Tibial artery (tissue), 4 donors: Measurements from ENCODE around the gene CD28.

Source experiments
- DNase-seq, 2 donors: peaks; one replicate each; pipeline ENCODE4 v3.0.0-alpha.2; 2019
- H3K27ac ChIP-seq, 2 donors: fragments of 200-600 bp; sonication (generic) in 1 of 2; 1 replicate in 1 of 2; 2 replicates in 1 of 2; pipeline ENCODE4 v1.5.1; 2018 to 2019; ENCODE audit warnings: mild to moderate bottlenecking in 1 of 2
- H3K27me3 ChIP-seq, 2 donors: fragments of 200-600 bp; sonication (generic) in 1 of 2; one replicate each; pipeline versions ENCODE4 v1.5.1 to v1.6.0; 2016 to 2019
- H3K36me3 ChIP-seq, 3 donors: fragments of 200-600 bp; sonication (generic) in 2 of 3; one replicate each; pipeline ENCODE4 v1.5.1; 2016 to 2019; ENCODE audit warnings: mild to moderate bottlenecking in 2 of 3
- H3K4me1 ChIP-seq, 4 donors: fragments of 200-600 bp; sonication (generic) in 2 of 4; 1 replicate in 3 of 4; 2 replicates in 1 of 4; pipeline ENCODE4 v1.5.1; 2016 to 2019
- H3K4me3 ChIP-seq, 2 donors: fragments of 200-600 bp; sonication (generic) in 1 of 2; 1 replicate in 1 of 2; 2 replicates in 1 of 2; pipeline ENCODE4 v1.5.1; 2018 to 2019; ENCODE audit warnings: mild to moderate bottlenecking in 2 of 2
- H3K9me3 ChIP-seq, 3 donors: fragments of 200-600 bp; sonication (generic) in 1 of 3; one replicate each; pipeline ENCODE4 v1.5.1; 2016 to 2019
- CTCF ChIP-seq, 2 experiments: fragments of 200-600 bp in 1 of 2; fragments of 450-650 bp in 1 of 2; IDR thresholded peaks; one replicate each; pipeline ENCODE4 v1.5.1; 2017 to 2019; ENCODE audit warnings: antibody characterized with exemption in 2 of 2, mild to moderate bottlenecking in 1 of 2, moderate library complexity in 1 of 2
- intact Hi-C: fragments of 100-400 bp; cut with DNase I; formaldehyde crosslinking; loops from one replicate; pipeline ENCODE4 v1.15.0; 2023; ENCODE audit warnings: low total_unique reads

CD28 gene

GRCh38 chr2:203748331-203749126 is 42.1 kb downstream of the CD28 start:
- no peak overlapping the region for H3K4me3 ChIP-seq
- no peak overlapping the region for H3K27ac ChIP-seq
- no peaks in the 10 kb centered on the region for H3K27me3 ChIP-seq
- TF ChIP-seq CTCF (IDR thresholded peaks at IDR 0.05) = no peak
- H3K36me3 ChIP-seq = no peaks in the 10 kb centered on the region
- H3K4me1 ChIP-seq = peaks cover 0 to 10% (median 4%) of the 10 kb centered on the region in 4 donors
- intact Hi-C loops = no loop called here
- peaks cover 0 to 3% (median 0%) of the 10 kb centered on the region in 3 donors for H3K9me3 ChIP-seq
- no peak for DNase-seq

- Histone ChIP-seq H3K4me1 (no peaks in the 10 kb centered on the region), H3K4me3 (no peak overlapping the region), H3K9me3 (peaks cover 0 to 3% (median 0%) of the 10 kb centered on the region in 3 donors), H3K36me3 (no peaks in the 10 kb centered on the region), H3K27ac (no peak overlapping the region), H3K27me3 (no peaks in the 10 kb centered on the region)
- DNase-seq = no peak
- TF ChIP-seq CTCF (IDR thresholded peaks at IDR 0.05) = no peak
- intact Hi-C loops = no loop called here
Observed at GRCh38 chr2:203750346-203751068, 44.1 kb downstream of the CD28 start.

- TF ChIP-seq CTCF (IDR thresholded peaks at IDR 0.05) = no peak
- no peak overlapping the region for H3K4me3 ChIP-seq
- intact Hi-C loops = no loop called here
Observed at GRCh38 chr2:203751685-203752271, 45.3 kb downstream of the CD28 start.

GRCh38 chr2:203756161-203756560 is 49.7 kb downstream of the CD28 start:
- intact Hi-C loops = no loop called here
- H3K9me3 ChIP-seq = peaks cover 0 to 12% (median 0%) of the 10 kb centered on the region in 3 donors
- peaks cover 0 to 12% (median 3%) of the 10 kb centered on the region in 4 donors for H3K4me1 ChIP-seq
- no peaks in the 10 kb centered on the region for H3K27me3 ChIP-seq
- DNase-seq = no peak
- TF ChIP-seq CTCF (IDR thresholded peaks at IDR 0.05) = no peak
- H3K27ac ChIP-seq = no peak overlapping the region
- no peaks in the 10 kb centered on the region for H3K36me3 ChIP-seq
- no peak overlapping the region for H3K4me3 ChIP-seq

More at GRCh38 chr2:203751685-203752271, 45.3 kb downstream of the CD28 start:
- no peaks in the 10 kb centered on the region for H3K4me1 ChIP-seq
- no peaks in the 10 kb centered on the region for H3K27me3 ChIP-seq
- H3K27ac ChIP-seq = no peak overlapping the region
- peaks cover 0 to 12% (median 0%) of the 10 kb centered on the region in 3 donors for H3K9me3 ChIP-seq
- no peaks in the 10 kb centered on the region for H3K36me3 ChIP-seq
- DNase-seq = no peak

- Histone ChIP-seq H3K27ac (no peak overlapping the region), H3K9me3 (peaks cover 0 to 9% (median 0%) of the 10 kb centered on the region in 3 donors), H3K27me3 (no peaks in the 10 kb centered on the region), H3K4me3 (no peak overlapping the region), H3K36me3 (no peaks in the 10 kb centered on the region), H3K4me1 (peaks cover 0 to 12% (median 3%) of the 10 kb centered on the region in 4 donors)
- intact Hi-C loops = no loop called here
- no peak for DNase-seq
- no peak for TF ChIP-seq CTCF (IDR thresholded peaks at IDR 0.05)
Observed at GRCh38 chr2:203758841-203759689, 52.6 kb downstream of the CD28 start.
